MCF 10A (cell line): ENCODE results near the gene DEFB119. TPM values are rescaled to one million over a fixed set of nuclear protein-coding genes. Genes with fewer than 3 reads are reported as not detected.
"Not testable (repeated sequence)": the region's sequence is repeated elsewhere in the genome, so short reads cannot be mapped to it uniquely, and the experiment has no call there.

Source experiments
- Bru-seq: library from RNA; stranded (reverse); fragments of 400-500 nt; gene quantifications from one replicate; lab custom pipeline; 2021; lab: Mats Ljungman, UMichigan
- BruChase-seq, 2 experiments: library from RNA; stranded (reverse); fragments of 400-500 nt; gene quantifications; one replicate each; lab custom pipeline; 2021; lab: Mats Ljungman, UMichigan
- BruUV-seq: library from RNA; stranded (reverse); fragments of 400-500 nt; replicated peaks from 2 replicates; lab custom pipeline; 2021; lab: Mats Ljungman, UMichigan
- CTCF ChIA-PET: fragments of 300-600 bp; sonication (Branson Sonifier 250); formaldehyde crosslinking; extraction: SDS; loops from one replicate; lab custom pipeline; 2021; ENCODE audit warnings: antibody characterized with exemption, inconsistent platforms; lab: Yijun Ruan, JAX
- POLR2A ChIA-PET: fragments of 300-600, 350-650 bp; sonication (Branson Sonifier 250); formaldehyde crosslinking; extraction: SDS; loops from one replicate; lab custom pipeline; 2020; ENCODE audit warnings: antibody characterized with exemption, inconsistent platforms; lab: Yijun Ruan, JAX
- DNase-seq: peaks from one replicate; pipeline ENCODE4 v3.0.0-alpha.2; 2018; ENCODE audit not compliant: unreplicated experiment
- H3K27ac Mint-ChIP-seq: one replicate; pipeline ENCODE4 v1.8.0; 2022; ENCODE audit warnings: mild to moderate bottlenecking, low read depth, mixed read lengths; ENCODE audit not compliant: unreplicated experiment
- H3K27me3 Mint-ChIP-seq: one replicate; pipeline ENCODE4 v1.8.0; 2022; ENCODE audit warnings: mixed read lengths; ENCODE audit not compliant: insufficient read depth, unreplicated experiment
- H3K36me3 Mint-ChIP-seq: one replicate; pipeline ENCODE4 v1.8.0; 2022; ENCODE audit warnings: mild to moderate bottlenecking, moderate library complexity, mixed read lengths; ENCODE audit not compliant: insufficient read depth, unreplicated experiment
- H3K4me1 Mint-ChIP-seq: one replicate; pipeline ENCODE4 v1.8.0; 2022; ENCODE audit warnings: mixed read lengths; ENCODE audit not compliant: insufficient read depth, unreplicated experiment
- H3K4me3 Mint-ChIP-seq: one replicate; pipeline ENCODE4 v1.8.0; 2022; ENCODE audit warnings: mild to moderate bottlenecking, moderate library complexity, mixed read lengths; ENCODE audit not compliant: unreplicated experiment
- H3K9me3 Mint-ChIP-seq: one replicate; pipeline ENCODE4 v1.8.0; 2022; ENCODE audit warnings: mixed read lengths; ENCODE audit not compliant: unreplicated experiment
- CTCF ChIP-seq: fragments of 200-600 bp; IDR thresholded peaks from one replicate; pipeline ENCODE4 v1.8.0; 2022; ENCODE audit warnings: antibody characterized with exemption, mild to moderate bottlenecking; ENCODE audit not compliant: unreplicated experiment
- intact Hi-C: fragments of 100-400 bp; cut with micrococcal nuclease; formaldehyde crosslinking; loops from 2 replicates; pipeline ENCODE4 v1.14.1; 2022
- long read RNA-seq: library from polyadenylated mRNA; stranded (forward); transcript quantifications from one replicate; pipeline ENCODE4 v2.0.0, GENCODE V29; 2022
- total RNA-seq: library from RNA; stranded (reverse); gene quantifications from 2 replicates; pipeline ENCODE4 v1.2.3, GENCODE V29; 2022

DEFB119 gene
- total RNA-seq = not detected in 2 replicates
- Bru-seq, nascent RNA = not detected
- BruChase-seq, experiment 1, labeled RNA remaining after a 6-hour chase = not detected
- not detected for BruChase-seq, experiment 2, labeled RNA remaining after a 2-hour chase
- long read RNA-seq = 0 reads

GRCh38 chr20:31390490-31390889, at the start of gene DEFB119:
Gene DEFB119 (minus strand): TSS chr20:31390590. CDS start chr20:31390483, 107 bp downstream.
- Mint-ChIP-seq H3K4me3 (no peak within 1 kb of the TSS), H3K27ac (no peak within 1 kb of the TSS), H3K4me1 (no peaks in the 10 kb centered on the region), H3K36me3 (no peaks in the 10 kb centered on the region), H3K27me3 (peaks cover 46% of the 10 kb centered on the region), H3K9me3 (no peaks in the 10 kb centered on the region)
- TF ChIP-seq CTCF = no peak
- no peak for DNase-seq
- ChIA-PET CTCF (interaction anchor here (0.9 to 4.0 kb wide), 4 partner anchors 9 to 113 kb away, joined by 3 to 17 read pairs (median 4); no protein-coding TSS in a partner anchor), POLR2A (interaction anchor here (0.7 kb wide), 1 partner anchor 1125 kb away, joined by 3 read pairs; no protein-coding TSS in a partner anchor)
- BruUV-seq = no TSS peak
- intact Hi-C loops = no loop called here

GRCh38 chr20:31430568-31431115, 40.3 kb upstream of the DEFB119 start:
- H3K27me3 Mint-ChIP-seq = peaks cover 46% of the 10 kb centered on the region
- H3K36me3 Mint-ChIP-seq = no peaks in the 10 kb centered on the region
- ChIA-PET POLR2A (no interaction called here), CTCF (interaction anchor here (0.6 to 1.4 kb wide), 7 partner anchors 10 to 958 kb away, joined by 3 to 7 read pairs (median 4); partner anchors contain the start of gene DEFB123)
- BruUV-seq = no TSS peak
- DNase-seq = no peak
- no peak for TF ChIP-seq CTCF
- no peak overlapping the region for H3K4me3 Mint-ChIP-seq
- H3K27ac Mint-ChIP-seq = no peak overlapping the region
- intact Hi-C loops = no loop called here
- no peaks in the 10 kb centered on the region for H3K4me1 Mint-ChIP-seq
- H3K9me3 Mint-ChIP-seq = peaks cover 8% of the 10 kb centered on the region

- POLR2A ChIA-PET, BruUV-seq, H3K36me3 Mint-ChIP-seq, DNase-seq, H3K4me1 Mint-ChIP-seq, CTCF ChIA-PET, intact Hi-C loops, H3K27ac Mint-ChIP-seq, H3K9me3 Mint-ChIP-seq, H3K4me3 Mint-ChIP-seq: not testable (repeated sequence)
- H3K27me3 Mint-ChIP-seq = peaks cover 53% of the 10 kb centered on the region
Observed at GRCh38 chr20:31427576-31427975, 37.2 kb upstream of the DEFB119 start.

GRCh38 chr20:31426891-31427551, 36.6 kb upstream of the DEFB119 start:
- H3K9me3 Mint-ChIP-seq, H3K27ac Mint-ChIP-seq, CTCF ChIA-PET, H3K36me3 Mint-ChIP-seq, intact Hi-C loops, POLR2A ChIA-PET, DNase-seq, H3K4me1 Mint-ChIP-seq, BruUV-seq, H3K4me3 Mint-ChIP-seq: not testable (repeated sequence)
- H3K27me3 Mint-ChIP-seq = peaks cover 54% of the 10 kb centered on the region

GRCh38 chr20:31425797-31426196, 35.4 kb upstream of the DEFB119 start:
- H3K27ac Mint-ChIP-seq = no peak overlapping the region
- no peak for DNase-seq
- peaks cover 8% of the 10 kb centered on the region for H3K9me3 Mint-ChIP-seq
- H3K4me3 Mint-ChIP-seq = no peak overlapping the region
- TF ChIP-seq CTCF = no peak
- H3K36me3 Mint-ChIP-seq = no peaks in the 10 kb centered on the region
- H3K4me1 Mint-ChIP-seq = no peaks in the 10 kb centered on the region
- H3K27me3 Mint-ChIP-seq = peaks cover 56% of the 10 kb centered on the region
- intact Hi-C loops = no loop called here
- POLR2A ChIA-PET = no interaction called here
- no TSS peak for BruUV-seq
- CTCF ChIA-PET = interaction anchor here (1.2 to 2.0 kb wide), 2 partner anchors 67 to 111 kb away, joined by 3 to 4 read pairs; no protein-coding TSS in a partner anchor
